Right lobe of liver (tissue), 4 donors: ENCODE measurements around the gene ADAMTSL2.

Experiments
- POLR2A ChIP-seq: fragments of 450-650 bp; IDR thresholded peaks from one replicate; pipeline ENCODE4 v1.6.1; 2017; ENCODE audit warnings: antibody characterized with exemption, mild to moderate bottlenecking
- TF ChIP-seq, protein P1 (sequence below), 4 donors: fragments of 200-600 bp in 3 of 4; fragments of 450-650 bp in 1 of 4; IDR thresholded peaks; one replicate each; pipeline versions ENCODE4 v1.5.1 to v1.8.0; 2016 to 2022; ENCODE audit warnings: antibody characterized with exemption in 4 of 4, mild to moderate bottlenecking in 2 of 4
- donor health status: DM: no; HTN: no; CAD: no.
- donor health status: DM: no; HTN: no; CAD: no.
- donor health status: DM: no; HTN: yes; CAD: no.

DNA sequence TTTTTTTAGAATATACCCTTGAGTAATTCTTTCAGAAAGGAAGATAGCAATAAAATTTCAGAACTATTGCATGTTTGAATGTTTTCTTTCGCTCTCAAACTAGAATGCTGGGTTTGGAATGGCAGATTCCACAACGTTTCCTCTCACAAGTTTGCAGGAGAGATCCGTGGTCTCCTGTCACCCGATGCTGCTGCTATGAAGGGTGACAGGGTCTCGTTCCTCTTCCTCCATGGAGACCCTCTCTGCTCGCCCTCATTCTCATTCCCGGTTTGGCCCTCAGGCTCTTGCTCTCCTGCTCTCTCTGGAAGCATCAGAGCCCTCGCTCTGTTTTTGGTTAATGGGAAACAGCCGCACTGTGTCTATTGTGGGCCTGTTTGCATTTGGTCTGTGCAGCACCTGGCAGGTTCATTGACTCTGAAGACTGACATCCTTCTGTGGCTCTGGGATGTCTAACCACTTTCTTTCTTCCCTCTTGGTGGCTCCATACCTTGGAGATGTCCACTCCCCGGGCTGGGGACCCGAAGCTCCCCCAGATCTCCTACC, 87.3 kb downstream of the ADAMTSL2 start:
- no peak for TF ChIP-seq POLR2A
- TF ChIP-seq, protein P1, sequence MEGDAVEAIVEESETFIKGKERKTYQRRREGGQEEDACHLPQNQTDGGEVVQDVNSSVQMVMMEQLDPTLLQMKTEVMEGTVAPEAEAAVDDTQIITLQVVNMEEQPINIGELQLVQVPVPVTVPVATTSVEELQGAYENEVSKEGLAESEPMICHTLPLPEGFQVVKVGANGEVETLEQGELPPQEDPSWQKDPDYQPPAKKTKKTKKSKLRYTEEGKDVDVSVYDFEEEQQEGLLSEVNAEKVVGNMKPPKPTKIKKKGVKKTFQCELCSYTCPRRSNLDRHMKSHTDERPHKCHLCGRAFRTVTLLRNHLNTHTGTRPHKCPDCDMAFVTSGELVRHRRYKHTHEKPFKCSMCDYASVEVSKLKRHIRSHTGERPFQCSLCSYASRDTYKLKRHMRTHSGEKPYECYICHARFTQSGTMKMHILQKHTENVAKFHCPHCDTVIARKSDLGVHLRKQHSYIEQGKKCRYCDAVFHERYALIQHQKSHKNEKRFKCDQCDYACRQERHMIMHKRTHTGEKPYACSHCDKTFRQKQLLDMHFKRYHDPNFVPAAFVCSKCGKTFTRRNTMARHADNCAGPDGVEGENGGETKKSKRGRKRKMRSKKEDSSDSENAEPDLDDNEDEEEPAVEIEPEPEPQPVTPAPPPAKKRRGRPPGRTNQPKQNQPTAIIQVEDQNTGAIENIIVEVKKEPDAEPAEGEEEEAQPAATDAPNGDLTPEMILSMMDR (IDR thresholded peaks at IDR 0.05): no peak
